ENCODE data around the gene AZIN2.

AZIN2 gene

DNA sequence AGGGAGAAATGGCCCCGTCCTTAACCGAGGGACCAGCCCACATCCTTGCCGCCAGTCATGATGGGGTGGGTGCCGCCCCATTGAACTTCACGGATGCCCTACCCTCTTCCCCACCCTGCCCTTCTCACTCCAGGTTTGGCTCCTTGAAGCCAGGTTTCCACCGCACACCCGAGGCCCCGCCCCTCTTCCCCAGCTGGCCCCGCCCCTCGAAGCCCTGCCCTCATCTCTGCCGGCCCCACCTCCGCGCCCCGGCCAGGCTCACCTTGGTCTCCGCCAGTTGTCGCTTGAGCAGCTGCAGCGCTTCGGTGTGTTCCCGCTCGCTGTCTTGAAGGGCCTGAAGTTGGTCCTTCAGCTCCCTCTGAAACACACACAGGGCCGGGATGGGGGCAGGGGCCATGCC lies 84.3 kb downstream of the AZIN2 start:
- no peak overlapping the region for H2AFZ ChIP-seq (ENCODE audit: low read depth, low read length, severe bottlenecking)
- H3K9me3 ChIP-seq (ENCODE audit: insufficient read depth, low read length) = no peaks in the 10 kb centered on the region
- no peaks in the 10 kb centered on the region for H4K20me1 ChIP-seq (ENCODE audit: low read depth, low read length)
- H3K9ac ChIP-seq (ENCODE audit: low read length) = no peak overlapping the region
- no peaks in the 10 kb centered on the region for H3K9me2 ChIP-seq (replicated peaks; ENCODE audit: insufficient read depth, low read length)
- H3K27me3 ChIP-seq (ENCODE audit: low read length) = no peaks in the 10 kb centered on the region
- H3K4me2 ChIP-seq (ENCODE audit: low read depth, low read length, poor library complexity, severe bottlenecking) = no peak overlapping the region
- H3F3A ChIP-seq (ENCODE audit: insufficient read depth) = no peaks in the 10 kb centered on the region
- no peaks in the 10 kb centered on the region for H3K36me3 ChIP-seq (ENCODE audit: low read length)
- no peak for TF ChIP-seq CTCF (IDR thresholded peaks at IDR 0.05; ENCODE audit: insufficient read depth, low read length, poor library complexity, severe bottlenecking)
- no peak for TF ChIP-seq EZH2phosphoT487 (conservative IDR thresholded peaks at IDR 0.05; ENCODE audit: low read length)
- H3K4me3 ChIP-seq (ENCODE audit: insufficient read depth, low read length, poor library complexity, severe bottlenecking) = no peak overlapping the region
- no peaks in the 10 kb centered on the region for H3K79me2 ChIP-seq (ENCODE audit: insufficient read depth, low read length)
- no peak overlapping the region for H3K27ac ChIP-seq (ENCODE audit: low read depth, low read length)

DNA sequence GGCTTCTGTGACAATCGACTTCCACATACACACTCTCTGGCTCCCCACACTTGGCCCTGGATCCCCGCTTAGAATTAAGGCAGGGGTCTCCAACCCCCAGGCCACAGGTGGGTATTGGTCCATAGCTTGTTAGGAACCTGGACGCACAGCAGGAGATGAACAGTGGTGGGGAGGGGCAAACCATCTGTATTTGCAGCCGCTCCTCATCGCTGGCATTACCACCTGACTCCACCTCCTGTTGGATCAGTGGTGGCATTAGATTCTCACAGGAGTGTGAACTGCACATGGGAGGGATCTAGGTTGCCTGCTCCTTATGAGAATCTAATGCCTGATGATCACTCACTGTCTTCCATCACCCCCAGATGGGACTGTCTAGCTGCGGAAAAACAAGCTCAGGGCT lies 84.9 kb downstream of the AZIN2 start:
- no peaks in the 10 kb centered on the region for H3K36me3 ChIP-seq (ENCODE audit: low read length)
- no peak overlapping the region for H3K27ac ChIP-seq (ENCODE audit: low read depth, low read length)
- H4K20me1 ChIP-seq (ENCODE audit: low read depth, low read length) = no peaks in the 10 kb centered on the region

DNA sequence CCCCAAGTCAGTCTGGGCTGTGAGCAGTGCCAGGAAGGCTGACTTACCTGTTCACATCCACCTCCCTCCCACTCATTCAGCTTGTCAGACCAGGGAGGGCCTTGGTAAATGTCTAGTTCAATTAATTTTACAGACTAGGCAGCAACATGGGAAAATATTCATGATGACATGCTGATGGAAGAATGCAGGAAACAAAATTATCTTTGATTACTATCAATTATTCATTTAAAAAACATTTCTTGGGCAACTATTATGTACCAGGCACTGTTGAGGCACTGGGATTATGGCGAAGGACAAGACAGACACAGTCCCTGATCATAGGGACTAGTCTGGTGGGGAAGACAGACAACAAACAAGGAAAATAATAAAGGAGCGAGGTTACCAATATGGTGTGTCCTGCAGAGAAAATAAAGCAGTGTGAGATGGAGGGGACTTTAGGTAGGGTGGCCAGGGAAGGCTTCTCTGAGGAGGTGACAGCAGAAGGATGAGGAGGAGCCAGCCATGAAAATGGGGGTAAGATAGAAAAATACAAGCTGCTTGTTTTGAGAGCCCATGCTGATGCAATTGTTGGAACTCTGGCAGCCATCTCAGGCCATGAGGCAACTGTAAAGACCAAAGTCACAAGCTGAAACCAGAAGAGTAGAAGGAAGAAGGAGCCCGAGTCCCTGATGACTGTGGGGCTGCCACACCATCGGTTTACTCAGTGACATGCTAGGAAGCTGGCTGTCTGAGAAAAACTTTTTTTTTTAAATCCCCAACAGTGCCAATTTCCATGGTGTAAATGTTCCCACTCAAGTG lies 86.9 kb downstream of the AZIN2 start:
- no peaks in the 10 kb centered on the region for H4K20me1 ChIP-seq (ENCODE audit: low read depth, low read length)
- H3K79me2 ChIP-seq (ENCODE audit: insufficient read depth, low read length) = no peaks in the 10 kb centered on the region
- no peak overlapping the region for H3K4me2 ChIP-seq (ENCODE audit: low read depth, low read length, poor library complexity, severe bottlenecking)
- H2AFZ ChIP-seq (ENCODE audit: low read depth, low read length, severe bottlenecking) = no peak overlapping the region
- H3K27me3 ChIP-seq (ENCODE audit: low read length) = no peaks in the 10 kb centered on the region
- no peak overlapping the region for H3K4me3 ChIP-seq (ENCODE audit: insufficient read depth, low read length, poor library complexity, severe bottlenecking)
- H3F3A ChIP-seq (ENCODE audit: insufficient read depth) = no peaks in the 10 kb centered on the region
- H3K9me2 ChIP-seq (replicated peaks; ENCODE audit: insufficient read depth, low read length) = no peaks in the 10 kb centered on the region
- H3K9ac ChIP-seq (ENCODE audit: low read length) = no peak overlapping the region
- TF ChIP-seq CTCF (IDR thresholded peaks at IDR 0.05; ENCODE audit: insufficient read depth, low read length, poor library complexity, severe bottlenecking) = no peak
- no peak for TF ChIP-seq EZH2phosphoT487 (conservative IDR thresholded peaks at IDR 0.05; ENCODE audit: low read length)
- no peaks in the 10 kb centered on the region for H3K36me3 ChIP-seq (ENCODE audit: low read length)
- no peaks in the 10 kb centered on the region for H3K9me3 ChIP-seq (ENCODE audit: insufficient read depth, low read length)
- H3K27ac ChIP-seq (ENCODE audit: low read depth, low read length) = no peak overlapping the region

More for the DNA sequence above, 84.9 kb downstream of the AZIN2 start:
- no peak overlapping the region for H2AFZ ChIP-seq (ENCODE audit: low read depth, low read length, severe bottlenecking)
- no peak overlapping the region for H3K9ac ChIP-seq (ENCODE audit: low read length)
- no peaks in the 10 kb centered on the region for H3F3A ChIP-seq (ENCODE audit: insufficient read depth)
- no peak for TF ChIP-seq CTCF (IDR thresholded peaks at IDR 0.05; ENCODE audit: insufficient read depth, low read length, poor library complexity, severe bottlenecking)
- TF ChIP-seq EZH2phosphoT487 (conservative IDR thresholded peaks at IDR 0.05; ENCODE audit: low read length) = no peak
- H3K4me2 ChIP-seq (ENCODE audit: low read depth, low read length, poor library complexity, severe bottlenecking) = no peak overlapping the region
- H3K9me3 ChIP-seq (ENCODE audit: insufficient read depth, low read length) = no peaks in the 10 kb centered on the region
- H3K27me3 ChIP-seq (ENCODE audit: low read length) = no peaks in the 10 kb centered on the region
- no peaks in the 10 kb centered on the region for H3K79me2 ChIP-seq (ENCODE audit: insufficient read depth, low read length)
- no peak overlapping the region for H3K4me3 ChIP-seq (ENCODE audit: insufficient read depth, low read length, poor library complexity, severe bottlenecking)
- no peaks in the 10 kb centered on the region for H3K9me2 ChIP-seq (replicated peaks; ENCODE audit: insufficient read depth, low read length)

Measured in SU-DHL-6 (cell line).